HG03521 (cell line): ENCODE measurements around the gene HMX3.

Experiments
- ATAC-seq: cut with Tn5 transposase; IDR thresholded peaks from one replicate; pipeline ENCODE4 v1.9.1; 2021; ENCODE audit warnings: mild to moderate bottlenecking, moderate library complexity; ENCODE audit not compliant: unreplicated experiment

The HMX3 gene

DNA sequence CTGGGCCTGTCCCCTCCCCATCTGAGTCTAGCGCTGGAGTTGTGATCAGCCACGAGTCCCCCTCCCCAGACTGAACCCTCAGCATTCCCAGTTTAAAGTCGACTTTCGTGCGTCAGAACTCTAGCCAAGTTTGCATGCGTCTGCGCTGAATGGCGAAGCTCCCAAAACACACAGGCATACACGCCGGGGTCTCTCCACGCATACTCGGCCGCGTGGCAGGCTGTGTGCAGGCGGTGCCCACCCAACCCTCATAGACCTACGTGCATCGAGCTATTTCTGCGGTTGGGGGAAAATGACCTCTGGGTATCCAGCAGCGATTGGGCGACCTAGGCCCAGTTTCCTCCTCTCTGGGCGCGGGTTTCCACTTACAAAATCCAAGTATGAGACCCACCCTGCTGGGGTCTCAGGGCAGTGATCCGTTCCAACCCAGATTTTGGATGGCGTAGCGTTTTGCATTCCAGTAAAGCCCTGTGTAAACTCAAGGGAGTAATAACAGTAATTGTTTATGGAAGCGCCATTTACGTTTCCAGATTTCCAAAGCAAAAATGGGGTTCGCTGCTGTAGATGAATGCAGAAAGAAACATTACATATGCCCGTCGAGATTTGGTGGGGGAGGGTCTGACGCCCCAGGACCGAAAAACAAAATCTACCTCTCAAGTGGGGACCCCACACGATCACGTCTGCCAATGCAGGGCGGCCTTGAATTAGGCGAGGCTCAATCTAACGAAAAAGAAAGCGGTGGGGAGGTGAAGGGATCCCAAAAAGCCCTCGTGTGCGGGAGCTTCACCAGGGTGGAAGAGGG is 2.0 kb upstream of the HMX3 start:
- ATAC-seq = no peak

DNA sequence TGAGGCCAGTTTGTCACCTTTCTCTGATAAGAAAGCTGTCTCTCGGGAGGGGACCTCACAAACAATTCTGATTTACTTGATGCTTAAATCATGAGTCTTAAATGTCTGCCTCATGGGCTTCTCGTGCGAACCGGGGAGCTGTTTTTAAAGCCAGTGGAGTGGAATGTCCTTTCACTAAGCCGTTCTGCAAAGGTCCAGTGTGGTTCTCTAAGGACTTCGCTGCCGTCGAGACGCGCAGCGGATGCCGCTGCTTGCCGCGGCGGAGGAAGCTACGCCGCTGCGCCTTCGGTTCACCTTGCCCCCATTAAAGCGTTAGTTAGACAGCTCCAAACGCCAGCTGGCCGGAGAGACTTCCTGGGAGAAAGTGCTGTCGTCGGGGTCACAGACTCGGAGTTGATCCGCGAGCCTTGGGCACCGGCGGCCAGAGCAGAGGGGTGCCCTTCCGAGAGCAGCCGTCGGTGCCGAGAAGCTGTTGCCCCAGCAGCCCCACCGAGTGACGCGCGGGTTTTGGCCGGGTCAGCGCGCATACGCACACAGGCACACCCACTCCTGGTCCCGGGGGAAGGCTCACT is 1.3 kb upstream of the HMX3 start:
- ATAC-seq = no peak

DNA sequence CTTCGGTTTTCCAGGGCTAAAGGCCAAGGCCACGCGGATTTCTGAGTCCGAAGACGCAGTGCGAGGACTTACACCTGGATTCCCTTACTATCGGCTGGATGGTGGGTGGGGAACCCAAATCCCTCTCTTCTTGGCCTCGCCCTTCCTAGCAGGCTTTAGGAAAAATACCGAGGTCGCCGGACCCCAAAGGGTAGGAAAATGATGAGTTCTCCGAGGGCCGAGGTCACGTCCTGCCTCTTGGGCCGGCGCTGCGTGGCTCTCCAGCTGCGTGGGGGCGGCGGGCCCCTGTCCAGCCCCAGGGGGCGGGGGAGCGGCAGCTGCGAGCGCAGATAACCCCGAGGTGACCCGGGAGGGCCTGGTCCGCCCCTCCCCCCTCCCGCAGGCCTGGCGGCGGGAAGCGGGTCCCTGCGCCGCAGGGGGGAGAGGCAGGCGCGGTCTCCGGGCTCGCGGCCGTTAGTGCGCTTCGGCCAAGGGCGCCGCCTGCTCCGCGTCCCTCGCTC is 805 bp upstream of the HMX3 start:
- ATAC-seq = no peak

DNA sequence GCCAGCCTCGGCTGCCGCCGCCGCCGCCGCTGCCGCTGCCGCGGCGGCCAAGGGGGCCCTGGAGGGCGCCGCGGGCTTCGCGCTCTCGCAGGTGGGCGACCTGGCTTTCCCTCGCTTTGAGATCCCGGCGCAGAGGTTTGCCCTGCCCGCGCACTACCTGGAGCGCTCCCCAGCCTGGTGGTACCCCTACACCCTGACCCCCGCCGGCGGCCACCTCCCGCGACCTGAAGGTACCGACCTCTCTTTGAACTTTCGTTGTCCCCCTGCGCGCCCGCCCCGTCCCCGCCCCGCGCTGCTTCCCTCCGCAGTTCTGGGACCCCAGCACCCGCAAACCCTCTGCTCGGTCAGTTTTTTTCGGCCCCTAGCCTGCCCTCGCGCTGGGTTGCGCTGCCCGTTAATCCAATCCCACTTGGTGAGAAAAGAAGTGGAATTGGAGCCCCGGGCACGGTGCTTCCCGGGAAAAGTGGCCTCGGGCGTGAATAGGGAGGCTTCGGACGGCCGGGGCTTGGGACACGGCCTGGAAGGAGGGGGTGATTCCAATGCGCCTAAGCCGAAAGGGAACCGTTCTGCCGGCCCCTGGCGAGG is 543 bp downstream of the HMX3 start:
- ATAC-seq = no peak

DNA sequence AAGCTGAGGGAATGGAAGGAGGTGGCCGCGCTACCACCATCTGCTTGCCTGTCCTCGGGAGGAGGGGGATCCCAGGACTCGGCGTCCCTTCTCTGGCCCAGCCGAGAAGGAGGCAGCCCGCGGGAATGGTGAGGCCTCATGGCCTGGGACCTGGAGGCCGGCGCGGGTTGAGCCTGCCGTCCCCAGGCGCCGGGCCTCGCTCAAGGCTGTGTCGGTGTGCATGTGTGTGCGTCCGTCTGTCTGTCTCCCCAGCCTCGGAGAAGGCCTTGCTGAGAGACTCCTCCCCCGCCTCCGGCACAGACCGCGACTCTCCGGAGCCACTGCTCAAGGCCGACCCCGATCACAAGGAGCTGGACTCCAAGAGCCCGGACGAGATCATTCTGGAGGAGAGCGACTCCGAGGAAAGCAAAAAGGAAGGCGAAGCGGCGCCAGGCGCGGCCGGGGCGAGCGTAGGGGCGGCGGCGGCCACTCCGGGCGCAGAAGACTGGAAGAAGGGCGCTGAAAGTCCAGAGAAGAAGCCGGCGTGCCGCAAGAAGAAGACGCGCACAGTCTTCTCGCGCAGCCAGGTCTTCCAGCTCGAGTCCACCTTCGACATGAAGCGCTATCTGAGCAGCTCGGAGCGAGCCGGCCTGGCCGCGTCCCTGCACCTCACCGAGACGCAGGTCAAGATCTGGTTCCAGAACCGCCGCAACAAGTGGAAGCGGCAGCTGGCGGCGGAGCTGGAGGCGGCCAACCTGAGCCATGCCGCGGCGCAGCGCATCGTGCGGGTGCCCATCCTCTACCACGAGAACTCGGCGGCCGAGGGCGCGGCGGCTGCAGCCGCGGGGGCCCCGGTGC is 1.3 kb downstream of the HMX3 start:
- ATAC-seq = no peak

DNA sequence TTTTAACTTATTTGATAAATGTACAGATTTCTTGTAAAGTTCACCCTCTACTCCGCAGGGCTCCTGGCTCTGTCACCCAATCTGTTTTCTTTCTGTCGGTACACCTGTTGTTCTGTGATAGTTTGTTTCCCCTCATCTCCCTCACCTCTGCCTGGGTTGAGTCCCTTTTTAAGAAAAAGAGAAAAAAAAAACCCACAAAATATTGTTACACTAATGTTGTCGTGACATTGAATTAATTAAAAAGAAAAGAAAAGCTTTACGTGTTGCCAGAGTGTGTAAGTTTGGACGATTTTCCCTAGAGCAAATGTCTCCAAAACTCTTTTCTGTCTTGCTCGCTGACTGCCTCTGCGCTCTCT is 3.4 kb downstream of the HMX3 start:
- no peak for ATAC-seq

DNA sequence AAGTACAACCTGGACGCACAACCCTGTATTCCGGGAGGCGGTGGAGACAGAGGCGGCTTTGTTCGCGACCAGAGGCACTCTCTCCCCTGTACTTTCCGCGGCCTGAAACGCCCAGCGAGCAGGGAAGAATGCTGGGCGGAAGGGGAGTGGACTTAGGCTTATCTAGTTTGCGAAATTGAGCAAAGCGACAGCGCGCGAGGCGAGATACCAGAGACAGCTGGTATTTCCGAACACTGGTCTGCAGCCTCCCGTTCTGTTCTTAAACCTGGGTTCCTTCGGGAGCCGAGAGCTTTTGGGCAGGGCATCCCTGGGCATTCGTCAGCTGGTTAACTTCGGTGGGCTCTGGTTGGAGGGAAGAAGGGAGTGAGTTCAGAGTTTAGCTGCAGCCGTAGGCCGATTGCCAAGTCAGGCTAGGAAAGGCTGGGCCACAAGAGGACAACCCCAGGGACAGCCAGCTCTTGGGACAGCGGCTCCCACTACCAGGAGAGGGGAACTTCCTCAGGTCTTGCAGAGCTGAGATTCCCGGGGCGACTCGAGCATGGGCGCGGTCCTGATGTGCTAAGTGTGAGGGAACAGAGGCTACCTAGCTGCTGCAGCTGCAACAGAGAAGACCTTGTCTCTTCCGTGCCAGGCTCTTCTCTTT is 3.9 kb downstream of the HMX3 start:
- no peak for ATAC-seq

DNA sequence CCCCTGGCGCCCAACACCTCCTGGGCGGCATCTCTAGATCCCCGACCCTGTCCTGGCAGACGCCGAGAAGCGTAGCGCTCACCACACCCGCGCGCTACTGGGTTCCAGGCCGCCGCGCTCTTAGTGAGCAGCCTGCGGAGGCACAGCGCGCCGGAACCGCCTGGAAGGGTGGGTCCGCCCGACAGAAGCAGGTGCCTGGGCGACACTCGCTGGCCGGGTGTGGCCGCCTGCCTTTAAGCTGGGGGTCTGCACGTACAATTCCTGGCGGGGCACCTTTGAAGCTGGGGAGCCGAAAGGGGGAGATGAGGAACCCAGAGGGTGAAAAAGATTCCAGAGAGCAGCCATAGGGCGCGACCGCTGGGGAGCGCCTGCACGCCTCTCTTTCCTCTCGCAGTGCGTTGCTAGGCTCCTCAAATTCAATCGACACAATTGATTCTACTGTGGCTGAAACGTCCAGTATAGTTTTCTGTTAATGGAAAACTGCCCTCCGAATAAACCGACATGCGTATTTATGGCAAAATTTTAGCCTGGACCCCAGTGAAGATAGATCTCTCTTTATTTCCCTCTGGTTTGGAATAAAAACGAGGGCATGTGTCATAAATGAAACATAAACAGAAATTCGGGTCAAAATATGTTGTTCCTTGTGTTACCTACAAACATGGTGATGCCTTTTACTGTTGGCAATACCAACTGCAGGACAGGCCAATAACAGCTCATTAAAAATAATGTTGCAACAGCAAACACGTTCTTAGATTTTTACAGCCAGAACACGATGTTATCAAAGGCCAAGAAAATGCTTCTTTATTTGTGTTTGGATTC is 4.6 kb downstream of the HMX3 start:
- ATAC-seq = no peak

DNA sequence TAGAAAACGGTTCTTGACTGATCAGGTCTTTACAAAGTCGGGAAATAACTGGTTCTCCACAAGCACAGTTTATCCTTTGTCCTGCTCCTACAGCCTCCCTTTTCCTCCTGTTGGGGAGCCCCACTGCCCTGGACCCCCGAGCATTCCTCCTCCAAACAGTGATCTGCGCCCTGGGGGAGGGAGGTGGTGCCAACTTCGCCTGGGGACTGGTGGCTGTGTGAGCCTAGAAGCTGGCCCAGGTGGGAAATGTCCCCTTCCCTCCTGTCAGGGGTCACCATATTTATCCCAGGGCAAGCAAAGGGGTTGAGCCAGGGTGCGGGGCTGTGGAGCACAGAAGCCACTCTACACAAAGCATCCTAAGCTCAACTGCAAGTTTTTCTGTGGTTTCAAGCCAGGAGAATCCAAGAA is 5.2 kb downstream of the HMX3 start:
- ATAC-seq = no peak

DNA sequence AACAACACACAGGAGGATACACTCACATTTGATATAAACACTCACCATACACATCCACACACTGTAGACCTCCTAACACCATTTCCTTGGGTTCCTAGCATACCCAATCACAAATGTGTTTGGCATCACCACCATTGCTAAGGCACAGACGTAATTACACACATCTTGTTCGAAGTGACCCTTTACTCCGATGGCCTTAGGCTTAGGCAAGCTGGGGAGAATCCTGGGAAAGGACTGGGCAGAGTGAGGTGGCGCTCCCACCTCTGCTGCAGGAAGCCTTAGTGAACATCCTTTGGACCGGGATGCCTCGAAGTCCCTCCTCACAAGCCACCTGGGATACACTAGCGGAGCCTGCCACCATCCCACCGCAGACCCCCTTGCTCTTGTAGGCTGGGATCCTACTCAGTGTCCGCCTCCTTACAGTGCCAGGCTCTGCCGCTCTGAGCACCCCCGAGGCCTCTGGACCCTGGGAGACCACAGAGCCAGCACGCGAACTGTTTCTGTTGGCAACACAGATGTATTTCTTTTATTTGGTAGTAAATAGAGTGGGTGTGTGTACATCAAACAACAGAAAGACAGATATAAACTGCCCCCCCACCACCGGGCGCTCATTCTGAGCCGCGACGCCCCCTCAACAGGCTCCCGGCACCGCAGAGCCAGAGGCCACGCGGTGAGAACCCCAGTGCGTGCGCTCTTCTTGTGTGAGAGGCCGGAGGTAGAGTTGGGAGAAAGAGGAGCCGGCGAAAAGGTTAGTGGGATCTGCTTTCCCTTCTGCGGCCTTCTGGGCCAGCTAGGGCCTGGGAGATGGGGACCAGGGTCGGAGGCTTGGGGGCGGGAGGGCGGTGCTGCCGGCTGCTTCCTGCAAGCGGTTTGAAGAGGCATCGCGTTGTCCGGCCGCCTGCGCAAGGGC is 6.3 kb downstream of the HMX3 start:
- no peak for ATAC-seq

DNA sequence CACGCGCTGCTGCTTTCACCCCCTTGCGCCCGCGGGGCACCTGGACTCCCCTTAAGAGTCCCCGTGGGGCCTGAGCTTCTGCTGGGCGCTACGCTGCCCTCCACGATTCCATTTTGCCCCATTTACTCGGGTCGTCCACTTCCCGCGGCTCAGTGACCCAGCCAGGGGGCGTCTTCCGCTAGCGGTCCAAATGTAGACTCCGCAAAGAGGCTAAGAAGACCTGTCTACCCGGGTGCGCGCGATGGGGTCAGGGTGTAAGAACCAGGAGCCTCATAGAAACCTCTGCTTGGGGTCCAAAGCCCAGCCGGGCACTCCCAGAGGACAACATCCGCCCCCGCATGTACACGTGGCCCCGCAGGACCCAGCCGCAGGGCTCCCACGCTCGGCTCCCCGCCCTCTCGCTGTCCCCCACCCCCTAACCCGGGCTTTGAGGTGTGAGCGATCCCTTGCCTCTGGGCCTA is 7.0 kb downstream of the HMX3 start:
- ATAC-seq = no peak

DNA sequence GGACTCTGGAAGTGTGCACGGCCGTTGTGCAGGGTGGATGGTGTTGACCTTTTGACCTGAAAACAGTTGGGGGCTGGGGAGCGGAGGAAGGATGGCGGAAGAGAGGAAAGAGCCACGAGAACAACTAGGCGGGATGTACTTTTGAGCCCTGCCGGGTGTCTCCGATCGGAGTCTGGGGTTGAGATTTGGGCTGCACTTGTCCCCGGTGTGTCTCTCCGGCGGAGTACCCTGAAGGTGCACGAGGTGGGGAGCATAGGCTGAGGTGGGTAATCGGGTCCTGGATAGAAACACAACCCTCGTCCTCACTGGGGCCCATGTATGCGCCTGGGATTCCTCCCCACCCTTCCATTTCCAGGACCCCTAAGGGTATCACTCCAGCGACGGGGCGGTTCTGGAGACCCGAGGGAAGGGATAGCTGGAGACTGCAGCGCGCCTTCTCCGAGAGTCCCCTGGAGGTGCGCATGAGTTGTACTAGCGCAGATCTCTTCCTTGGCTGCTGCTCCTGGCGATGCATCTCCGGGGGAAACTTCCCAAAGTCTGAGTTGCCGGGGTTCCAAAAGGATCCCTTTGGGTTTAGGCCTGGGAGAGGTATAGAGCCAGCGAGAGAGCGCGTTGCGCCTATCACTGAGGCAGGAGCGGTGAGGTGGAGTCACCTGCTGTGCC is 7.5 kb downstream of the HMX3 start:
- no peak for ATAC-seq

DNA sequence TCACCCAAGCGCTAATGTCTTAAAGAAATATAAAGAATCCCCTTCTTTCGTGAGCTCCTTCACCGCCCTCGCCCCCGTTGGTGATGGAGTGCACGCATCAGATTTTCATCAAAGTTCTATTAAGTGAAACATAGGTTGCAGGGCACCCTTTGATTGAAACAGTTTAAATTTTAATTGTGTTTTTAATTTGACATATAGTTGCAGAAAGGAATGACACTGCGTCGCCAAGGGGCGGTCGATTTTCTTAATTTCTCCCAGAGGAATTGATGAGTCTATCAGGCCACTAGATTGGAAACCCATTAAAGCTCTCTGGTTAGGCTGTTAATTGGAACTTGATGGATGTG is 8.0 kb downstream of the HMX3 start:
- ATAC-seq = no peak

DNA sequence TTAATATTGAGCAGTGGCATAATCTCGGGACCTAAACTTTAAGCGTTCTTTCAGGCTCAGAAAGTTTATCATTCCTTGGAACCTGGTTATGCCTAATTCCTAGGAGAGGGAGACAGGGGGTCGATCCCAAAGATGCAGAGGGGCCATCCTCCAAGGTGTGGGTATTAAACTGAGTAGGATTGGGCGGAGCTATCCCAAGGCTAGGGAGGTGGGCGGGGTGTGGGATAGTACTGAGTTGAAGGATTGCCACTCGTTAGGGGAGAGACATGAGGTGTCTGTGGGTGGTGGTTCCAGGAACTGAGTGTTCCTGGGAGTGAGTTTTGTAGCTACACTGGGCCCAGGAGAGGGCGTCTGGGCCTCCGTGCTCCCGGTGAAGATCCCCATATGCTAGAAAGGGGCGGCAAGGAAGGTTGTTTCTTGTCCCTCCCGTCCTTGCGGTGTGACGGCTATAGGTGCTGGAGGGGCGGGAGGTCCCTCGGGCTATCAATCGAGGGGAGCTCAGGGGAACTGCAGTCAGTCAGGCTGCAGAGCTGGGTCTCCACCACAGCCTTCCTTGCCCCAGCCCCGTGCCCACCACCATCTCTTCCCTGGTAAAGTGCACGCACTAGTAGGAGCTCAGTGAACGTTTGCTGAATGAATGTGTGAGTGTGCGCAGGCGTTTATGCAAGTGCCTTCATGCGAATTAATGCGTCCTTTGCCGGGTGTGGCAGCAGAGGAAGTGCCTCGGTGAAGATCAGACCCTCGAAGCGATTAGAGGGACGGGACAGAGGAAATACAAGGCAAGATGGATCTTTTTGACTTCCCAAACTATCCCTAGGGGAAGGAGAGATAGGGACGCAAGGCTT is 9.1 kb downstream of the HMX3 start:
- no peak for ATAC-seq

DNA sequence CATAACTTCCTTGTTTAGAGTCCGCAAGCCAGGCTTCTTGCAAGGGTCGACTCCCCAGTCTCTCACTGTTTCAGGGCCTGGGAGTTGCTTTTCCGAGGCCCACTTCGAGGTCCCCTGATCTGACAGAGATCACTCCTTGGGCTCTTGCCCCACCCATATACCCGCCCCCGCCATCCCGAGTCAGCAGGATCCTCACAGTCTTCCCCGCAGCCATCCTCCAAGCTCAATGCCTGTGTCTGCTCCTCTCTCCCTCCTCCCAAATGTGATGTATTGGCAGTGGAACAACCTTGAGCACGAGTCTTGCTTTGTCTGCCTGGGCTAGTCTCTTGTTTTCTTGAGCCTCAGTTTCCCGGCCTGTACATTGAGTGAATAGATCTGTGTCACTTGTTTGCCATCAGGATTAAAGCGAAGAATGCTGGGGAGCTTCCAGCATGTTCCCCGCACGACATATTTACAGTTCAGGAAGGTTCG is 9.8 kb downstream of the HMX3 start:
- ATAC-seq = no peak

DNA sequence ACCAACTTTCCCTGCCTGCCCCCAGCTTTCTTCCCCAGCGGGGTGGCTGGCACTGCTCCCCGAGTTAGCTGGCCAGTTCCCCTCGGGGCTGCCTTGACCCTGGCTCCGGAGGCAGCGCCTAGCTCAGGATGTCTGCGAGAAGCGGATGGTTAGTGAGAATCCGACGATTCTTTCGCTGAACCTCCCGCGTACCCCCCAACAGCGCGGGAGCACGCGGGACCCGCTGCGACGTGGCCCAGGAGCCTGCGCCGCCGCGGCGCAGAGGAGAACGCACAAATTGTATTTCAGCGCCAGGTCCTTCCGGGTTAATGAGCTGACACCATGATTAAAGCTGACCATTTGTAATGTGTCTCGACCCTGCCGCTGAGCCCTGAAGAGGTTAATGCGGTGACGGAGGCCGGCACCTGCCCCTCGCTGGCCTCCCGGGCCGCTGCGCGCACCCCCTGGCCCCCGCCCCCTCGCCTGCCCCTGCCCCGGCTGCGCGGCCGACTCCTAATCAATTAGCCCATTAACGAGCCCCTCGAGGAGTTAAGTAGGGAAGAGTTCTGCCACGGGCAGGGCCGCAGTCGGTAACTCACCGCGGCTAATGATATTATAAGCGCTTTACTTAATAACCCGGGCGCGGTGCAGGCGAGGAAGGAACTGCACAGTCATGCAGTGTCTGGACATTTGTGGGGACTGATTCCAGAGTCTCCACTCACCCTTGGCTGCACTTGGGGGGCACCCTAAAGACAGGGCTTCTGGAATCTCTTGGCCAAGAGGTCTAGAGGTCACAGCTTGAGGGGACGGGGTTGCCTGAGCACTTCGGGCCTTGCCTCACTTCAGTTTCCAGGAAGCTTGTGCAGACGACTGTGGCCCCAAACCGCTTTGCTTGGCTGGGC is 10.5 kb downstream of the HMX3 start:
- no peak for ATAC-seq
